DOHH2 (cell line): ENCODE measurements around the gene ZBTB7C.

ENCODE experiments used
- H3F3A ChIP-seq: fragments of 200-600 bp; sonication (generic), shearing (Covaris generic); 2 replicates; pipeline ENCODE4 v1.6.0; 2016; ENCODE audit warnings: antibody characterized with exemption, mild to moderate bottlenecking; ENCODE audit not compliant: control insufficient read depth, insufficient read depth
- H3K27ac ChIP-seq: fragments of 200-600 bp; sonication (generic); 2 replicates; pipeline ENCODE4 v1.5.1; 2014; ENCODE audit warnings: low read depth, mild to moderate bottlenecking, low read length, moderate library complexity
- H3K27me3 ChIP-seq: fragments of 200-600 bp; sonication (generic); 2 replicates; pipeline ENCODE4 v1.6.1; 2014; ENCODE audit warnings: mild to moderate bottlenecking, low read length, mixed read lengths; ENCODE audit not compliant: control insufficient read depth
- H3K36me3 ChIP-seq: fragments of 200-600 bp; sonication (generic); 2 replicates; pipeline ENCODE4 v1.6.1; 2014; ENCODE audit warnings: mild to moderate bottlenecking, low read length, moderate library complexity, mixed read lengths; ENCODE audit not compliant: control insufficient read depth
- H3K4me1 ChIP-seq: fragments of 200-600 bp; sonication (generic); 2 replicates; pipeline ENCODE4 v1.6.1; 2014; ENCODE audit warnings: mild to moderate bottlenecking, low read length, mixed read lengths; ENCODE audit not compliant: control insufficient read depth
- H3K4me2 ChIP-seq: fragments of 200-600 bp; sonication (generic); 2 replicates; pipeline ENCODE4 v1.6.0; 2014; ENCODE audit warnings: mild to moderate bottlenecking, low read length, moderate library complexity
- H3K4me3 ChIP-seq: fragments of 200-600 bp; sonication (generic); 2 replicates; pipeline ENCODE4 v1.5.1; 2014; ENCODE audit warnings: mild to moderate bottlenecking, low read length, mixed read lengths
- H3K79me2 ChIP-seq: fragments of 200-600 bp; sonication (generic); 2 replicates; pipeline ENCODE4 v1.6.1; 2014; ENCODE audit warnings: mild to moderate bottlenecking, low read length, mixed read lengths; ENCODE audit not compliant: control insufficient read depth
- H3K9me2 ChIP-seq: fragments of 200-600 bp; sonication (generic); replicated peaks from 2 replicates; pipeline ENCODE4 v1.6.1; 2014; ENCODE audit warnings: mild to moderate bottlenecking, low read length, mixed read lengths; ENCODE audit not compliant: control insufficient read depth
- H3K9me3 ChIP-seq: fragments of 200-600 bp; sonication (generic); 2 replicates; pipeline ENCODE4 v1.6.1; 2014; ENCODE audit warnings: antibody characterized with exemption, low read length, mixed read lengths; ENCODE audit not compliant: control insufficient read depth, insufficient read depth
- H4K20me1 ChIP-seq: fragments of 200-600 bp; sonication (generic); 2 replicates; pipeline ENCODE4 v1.6.0; 2014; ENCODE audit warnings: low read depth, mild to moderate bottlenecking, antibody characterized with exemption, low read length, moderate library complexity; ENCODE audit not compliant: control insufficient read depth, insufficient read depth
- CTCF ChIP-seq: fragments of 200-600 bp; sonication (generic); IDR thresholded peaks from one replicate; pipeline ENCODE4 v1.5.1; 2014; ENCODE audit warnings: antibody characterized with exemption, mild to moderate bottlenecking, low read depth, low read length; ENCODE audit not compliant: poor library complexity, severe bottlenecking
- EZH2phosphoT487 ChIP-seq: fragments of 200-600 bp; sonication (generic); IDR thresholded peaks from 2 replicates; pipeline ENCODE4 v1.6.1; 2017; ENCODE audit warnings: borderline replicate concordance, mild to moderate bottlenecking, antibody characterized with exemption, low read length, moderate library complexity, mixed read lengths

The ZBTB7C gene

GRCh38 chr18:48024009-48024512, 385.1 kb downstream of the ZBTB7C start:
- Histone ChIP-seq H4K20me1 (no peaks in the 10 kb centered on the region), H3K9me3 (no peaks in the 10 kb centered on the region), H3F3A (no peaks in the 10 kb centered on the region), H3K27ac (no peak overlapping the region), H3K27me3 (peaks cover 11% of the 10 kb centered on the region), H3K9me2 (no peaks in the 10 kb centered on the region), H3K36me3 (no peaks in the 10 kb centered on the region), H3K4me1 (peaks cover 3% of the 10 kb centered on the region; the same call in 1 of the 2 replicates), H3K79me2 (no peaks in the 10 kb centered on the region), H3K4me2 (no peak overlapping the region), H3K4me3 (no peak overlapping the region)
- TF ChIP-seq EZH2phosphoT487 = no peak
- no peak for TF ChIP-seq CTCF

- Histone ChIP-seq H3F3A (no peaks in the 10 kb centered on the region), H3K9me3 (no peaks in the 10 kb centered on the region), H3K79me2 (no peaks in the 10 kb centered on the region), H3K4me1 (peaks cover 3% of the 10 kb centered on the region; the same call in 1 of the 2 replicates), H3K4me3 (no peak overlapping the region), H3K9me2 (no peaks in the 10 kb centered on the region), H3K27ac (no peak overlapping the region), H3K4me2 (no peak overlapping the region), H3K36me3 (no peaks in the 10 kb centered on the region), H4K20me1 (no peaks in the 10 kb centered on the region), H3K27me3 (peaks cover 11% of the 10 kb centered on the region)
- no peak for TF ChIP-seq EZH2phosphoT487
- peak; percentile 31 for TF ChIP-seq CTCF
Measured at GRCh38 chr18:48023334-48024008, 385.7 kb downstream of the ZBTB7C start.

GRCh38 chr18:48022531-48023329, 386.5 kb downstream of the ZBTB7C start:
- Histone ChIP-seq H3K27me3 (peaks cover 15% of the 10 kb centered on the region), H3F3A (no peaks in the 10 kb centered on the region), H3K36me3 (no peaks in the 10 kb centered on the region), H3K27ac (no peak overlapping the region), H3K9me2 (no peaks in the 10 kb centered on the region), H3K4me2 (no peak overlapping the region), H3K4me3 (no peak overlapping the region), H3K4me1 (peaks cover 3% of the 10 kb centered on the region; the same call in 1 of the 2 replicates), H3K9me3 (no peaks in the 10 kb centered on the region), H3K79me2 (no peaks in the 10 kb centered on the region), H4K20me1 (no peaks in the 10 kb centered on the region)
- TF ChIP-seq EZH2phosphoT487 = no peak
- TF ChIP-seq CTCF = peak; percentile 71
